Tibial nerve (tissue), 4 donors: ENCODE data around the gene PTCH1. TPM values are rescaled to one million over a fixed set of nuclear protein-coding genes. Genes with fewer than 3 reads are reported as not detected.
A peak's percentile ranks its signal among the peaks of the same experiment; 100 is the strongest.

Source experiments
- DNase-seq, 2 donors: peaks; one replicate each; pipeline ENCODE4 v3.0.0-alpha.2; 2019; ENCODE audit warnings: low spot score in 2 of 2
- H3K27ac ChIP-seq, 4 donors: fragments of 200-600 bp; sonication (generic) in 3 of 4; one replicate each; pipeline ENCODE4 v1.5.1; 2017 to 2019; ENCODE audit warnings: mild to moderate bottlenecking in 1 of 4
- H3K27me3 ChIP-seq, 2 donors: fragments of 200-600 bp; sonication (generic) in 1 of 2; one replicate each; pipeline versions ENCODE4 v1.5.1 to v1.6.0; 2017 to 2019
- H3K36me3 ChIP-seq, 3 donors: fragments of 200-600 bp; sonication (generic); one replicate each; pipeline ENCODE4 v1.5.1; 2018 to 2019
- H3K4me1 ChIP-seq, 4 donors: fragments of 200-600 bp; sonication (generic) in 3 of 4; one replicate each; pipeline ENCODE4 v1.5.1; 2017 to 2019
- H3K4me3 ChIP-seq, 4 donors: fragments of 200-600 bp; sonication (generic) in 3 of 4; one replicate each; pipeline ENCODE4 v1.5.1; 2017 to 2019; ENCODE audit warnings: mild to moderate bottlenecking in 1 of 4, moderate library complexity in 1 of 4
- H3K9me3 ChIP-seq, 4 donors: fragments of 200-600 bp; sonication (generic) in 3 of 4; one replicate each; pipeline ENCODE4 v1.5.1; 2017 to 2019
- CTCF ChIP-seq, 5 experiments: fragments of 200-600 bp in 3 of 5; fragments of 450-650 bp in 2 of 5; sonication (generic) in 3 of 5; IDR thresholded peaks; one replicate each; pipeline ENCODE4 v1.5.1; 2016 to 2019; ENCODE audit warnings: antibody characterized with exemption in 5 of 5, mild to moderate bottlenecking in 3 of 5, moderate library complexity in 2 of 5
- EP300 ChIP-seq, 2 donors: sonication (generic); formaldehyde crosslinking; IDR thresholded peaks; one replicate each; pipeline ENCODE4 v1.6.1; 2017; ENCODE audit warnings: antibody characterized with exemption in 2 of 2, mild to moderate bottlenecking in 1 of 2
- POLR2A ChIP-seq, 2 donors: fragments of 450-650 bp; IDR thresholded peaks; one replicate each; pipeline ENCODE4 v1.6.1; 2017; ENCODE audit warnings: antibody characterized with exemption in 2 of 2, mild to moderate bottlenecking in 2 of 2, moderate library complexity in 2 of 2
- WGBS, 2 donors: methylation state at CpG; one replicate each; pipeline ENCODE4 v1.1.5; 2018; 5-methylcytosine and 5-hydroxymethylcytosine counted together
- small RNA-seq: library from RNA; depleted of rRNA; stranded (forward); fragments of <200 nt; gene quantifications from one replicate; pipeline ENCODE3, GENCODE V24; 2016
- total RNA-seq, 4 donors: library from RNA; depleted of rRNA; stranded (reverse); fragments of >200 nt; gene quantifications; one replicate each; pipeline ENCODE4 v1.1.0, GENCODE V29; 2016

The PTCH1 gene
- total RNA-seq, 4 donors from 2014 or later, result 39.0 to 173 (median 86.6) TPM

GRCh38 chr9:95407524-95407923 is 109.2 kb downstream of the PTCH1 start:
- Histone ChIP-seq H3K4me3 (no peak overlapping the region), H3K36me3 (no peaks in the 10 kb centered on the region), H3K27ac (no peak overlapping the region), H3K4me1 (peaks cover 0 to 32% (median 0%) of the 10 kb centered on the region in 4 donors), H3K9me3 (no peaks in the 10 kb centered on the region), H3K27me3 (no peaks in the 10 kb centered on the region)
- no peak for TF ChIP-seq EP300 (IDR thresholded peaks at IDR 0.05)
- TF ChIP-seq POLR2A (IDR thresholded peaks at IDR 0.05), result no peak
- TF ChIP-seq CTCF (IDR thresholded peaks at IDR 0.05), result no peak
- 76 to 84% methylated on average over 1 of the region's 1 CpG for WGBS, 2 donors
- no peak for DNase-seq

- Histone ChIP-seq H3K4me3 (no peak overlapping the region), H3K27me3 (no peaks in the 10 kb centered on the region), H3K4me1 (peaks cover 0 to 31% (median 0%) of the 10 kb centered on the region in 4 donors), H3K9me3 (peaks cover 0 to 3% (median 0%) of the 10 kb centered on the region in 4 donors), H3K36me3 (no peaks in the 10 kb centered on the region), H3K27ac (no peak overlapping the region)
- 55% methylated on average over 2 of the region's 2 CpGs for WGBS, 2 donors
- peak in 1 of 2 donors; percentile 26 for TF ChIP-seq EP300 (IDR thresholded peaks at IDR 0.05)
- no peak for TF ChIP-seq CTCF (IDR thresholded peaks at IDR 0.05)
- DNase-seq, result peak in 1 of 2 donors; percentile 64
Measured at GRCh38 chr9:95406121-95406520, 110.7 kb downstream of the PTCH1 start.

- WGBS, 2 donors, result 64 to 77% methylated on average over 4 of the region's 4 CpGs
- H3K36me3 ChIP-seq, result no peaks in the 10 kb centered on the region
- peaks cover 0 to 8% (median 0%) of the 10 kb centered on the region in 4 donors for H3K9me3 ChIP-seq
- H3K27ac ChIP-seq, result no peak overlapping the region
- H3K4me1 ChIP-seq, result no peaks in the 10 kb centered on the region
- DNase-seq, result no peak
- H3K27me3 ChIP-seq, result no peaks in the 10 kb centered on the region
- no peak overlapping the region for H3K4me3 ChIP-seq
- TF ChIP-seq POLR2A (IDR thresholded peaks at IDR 0.05) (no peak), CTCF (IDR thresholded peaks at IDR 0.05) (no peak), EP300 (IDR thresholded peaks at IDR 0.05) (no peak)
Measured at GRCh38 chr9:95399261-95399660, 117.5 kb downstream of the PTCH1 start.

Small RNA genes within 50 kb of the gene (small RNA-seq; reads per million reads assigned to genes)
- gene MT1P1, result not detected

Other genes with a start within 250 kb of the PTCH1 start
- gene FANCC, start 199.3 kb downstream of the PTCH1 start, total RNA-seq, result 10 to 100 TPM in 2 of 4 donors, 1 to 10 TPM in 2; 6.5 to 12.6 (median 10.2) TPM